H1 (cell line): Measurements from ENCODE around the gene CHRNA1.

ENCODE experiments used
- EZH2 ChIP-seq: fragments of 200-600 bp; sonication (generic); IDR thresholded peaks from 2 replicates; pipeline ENCODE4 v1.7.1; 2012; ENCODE audit warnings: low read depth, mild to moderate bottlenecking, moderate library complexity, low read length, inconsistent platforms; ENCODE audit not compliant: severe bottlenecking
- JUN ChIP-seq: IDR thresholded peaks from 2 replicates; pipeline ENCODE4 v1.6.1; 2011; ENCODE audit warnings: low read depth, mild to moderate bottlenecking, improper control_type of control experiment, low read length
- JUND ChIP-seq: IDR thresholded peaks from 2 replicates; pipeline ENCODE4 v1.6.1; 2011; ENCODE audit warnings: mild to moderate bottlenecking, improper control_type of control experiment, low read length
- KDM4A ChIP-seq: IDR thresholded peaks from one replicate; pipeline ENCODE4 v1.7.1; 2012; ENCODE audit warnings: low read depth, mild to moderate bottlenecking, moderate library complexity, low read length, inconsistent platforms; ENCODE audit not compliant: severe bottlenecking
- NANOG ChIP-seq: IDR thresholded peaks from 2 replicates; pipeline ENCODE4 v1.6.1; 2011; ENCODE audit warnings: low read length, low read depth, mild to moderate bottlenecking, inconsistent platforms; ENCODE audit not compliant: insufficient read depth, poor library complexity, severe bottlenecking
- POLR2A ChIP-seq, 2 experiments: IDR thresholded peaks; 1 replicate in 1 of 2; 2 replicates in 1 of 2; pipeline ENCODE4 v1.6.1; 2011; ENCODE audit warnings: low read depth in 2 of 2, low read length in 2 of 2, mild to moderate bottlenecking in 2 of 2; ENCODE audit errors: control extremely low read depth in 1 of 2
- SP1 ChIP-seq: IDR thresholded peaks from 2 replicates; pipeline ENCODE4 v1.6.1; 2011; ENCODE audit warnings: low read depth, low read length
- SRF ChIP-seq: IDR thresholded peaks from 2 replicates; pipeline ENCODE4 v1.6.1; 2011; ENCODE audit warnings: mild to moderate bottlenecking, low read depth, low read length, moderate library complexity

GRCh38 chr2:174753038-174753633, 11.1 kb downstream of the CHRNA1 start:
- TF ChIP-seq SRF = no peak
- TF ChIP-seq NANOG = no peak
- no peak for TF ChIP-seq JUN
- no peak for TF ChIP-seq POLR2A (IDR thresholded peaks at IDR 0.05; ENCODE audit: control extremely low read depth in 1 of 2, low read depth in 2 of 2, low read length in 2 of 2)
- TF ChIP-seq EZH2 = no peak
- no peak for TF ChIP-seq KDM4A
- TF ChIP-seq JUND = no peak
- no peak for TF ChIP-seq SP1
